Epidermal melanocyte (primary cell): Measurements from ENCODE around the gene PHTF2.

Experiments
- DNase-seq: peaks from one replicate; pipeline ENCODE4 v3.0.0; 2011; ENCODE audit warnings: low spot score; ENCODE audit not compliant: insufficient read length

Gene PHTF2

GRCh38 chr7:77918676-77919075, 120.1 kb downstream of the PHTF2 start:
- DNase-seq, result no peak

GRCh38 chr7:77923419-77923818, 124.8 kb downstream of the PHTF2 start:
- DNase-seq, result no peak

GRCh38 chr7:77930496-77930895, 131.9 kb downstream of the PHTF2 start:
- no peak for DNase-seq

GRCh38 chr7:77931841-77932240, 133.3 kb downstream of the PHTF2 start:
- no peak for DNase-seq

GRCh38 chr7:77933394-77933793, 134.8 kb downstream of the PHTF2 start:
- DNase-seq, result no peak

- no peak for DNase-seq
These were observed 137.2 kb downstream of the PHTF2 start for GRCh38 chr7:77935652-77936348.

GRCh38 chr7:77940647-77941046, 142.1 kb downstream of the PHTF2 start:
- DNase-seq, result peak; percentile 23

GRCh38 chr7:77942431-77942830, 143.9 kb downstream of the PHTF2 start:
- DNase-seq, result no peak

GRCh38 chr7:77944183-77945182, 145.9 kb downstream of the PHTF2 start:
- no peak for DNase-seq

GRCh38 chr7:77950548-77950947, 152.0 kb downstream of the PHTF2 start:
- no peak for DNase-seq

GRCh38 chr7:77954773-77955555, 156.4 kb downstream of the PHTF2 start:
- no peak for DNase-seq

GRCh38 chr7:77958436-77958835, 159.9 kb downstream of the PHTF2 start:
- no peak for DNase-seq

- no peak for DNase-seq
These were observed 160.5 kb downstream of the PHTF2 start for GRCh38 chr7:77959080-77959479.

- no peak for DNase-seq
These were observed 161.8 kb downstream of the PHTF2 start for GRCh38 chr7:77960336-77960735.

- no peak for DNase-seq
These were observed 168.9 kb downstream of the PHTF2 start for GRCh38 chr7:77967429-77967828.

GRCh38 chr7:77971726-77972125, 173.2 kb downstream of the PHTF2 start:
- no peak for DNase-seq

- DNase-seq, result no peak
These were observed 177.3 kb downstream of the PHTF2 start for GRCh38 chr7:77975672-77976480.

GRCh38 chr7:77979219-77979618, 180.6 kb downstream of the PHTF2 start:
- no peak for DNase-seq

- DNase-seq, result no peak
These were observed 181.6 kb downstream of the PHTF2 start for GRCh38 chr7:77980087-77980713.

- DNase-seq, result no peak
These were observed 184.5 kb downstream of the PHTF2 start for GRCh38 chr7:77982926-77983550.
